HG03575 (cell line): ENCODE measurements around the gene CLIC4.
"Not testable (repeated sequence)": the region's sequence is repeated elsewhere in the genome, so short reads cannot be mapped to it uniquely, and the experiment has no call there.

Experiments used
- ATAC-seq: cut with Tn5 transposase; IDR thresholded peaks from one replicate; pipeline ENCODE4 v1.9.1; 2021; ENCODE audit not compliant: unreplicated experiment, insufficient number of reproducible peaks, low FRiP score; ENCODE audit errors: extremely low read depth

Gene CLIC4

DNA sequence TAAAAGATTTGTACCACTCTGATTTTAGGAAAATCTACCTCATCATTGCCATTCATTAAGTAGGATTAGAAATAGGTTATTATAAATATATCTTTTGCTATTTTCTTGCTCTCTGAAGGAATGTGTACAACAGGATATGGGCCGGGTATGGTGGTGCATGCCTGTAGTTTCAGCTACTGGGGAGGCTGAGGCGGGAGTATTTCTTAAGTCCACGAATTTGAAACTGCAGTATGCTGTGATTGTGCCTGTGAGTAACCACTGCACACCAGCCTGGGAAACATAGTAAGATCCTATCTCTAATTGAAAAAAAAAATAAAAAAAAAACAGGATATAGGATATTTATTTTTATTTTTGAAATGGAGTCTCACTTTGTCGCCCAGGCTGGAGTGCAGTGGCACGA is 50.0 kb downstream of the CLIC4 start:
- no peak for ATAC-seq

- no peak for ATAC-seq
Observed at GRCh38 chr1:24796524-24796923, 51.3 kb downstream of the CLIC4 start.

GRCh38 chr1:24799242-24799641 is 54.0 kb downstream of the CLIC4 start:
- not testable (repeated sequence) for ATAC-seq

- no peak for ATAC-seq
Observed at GRCh38 chr1:24801176-24801575, 55.9 kb downstream of the CLIC4 start.

GRCh38 chr1:24803220-24803619 is 58.0 kb downstream of the CLIC4 start:
- ATAC-seq: no peak

DNA sequence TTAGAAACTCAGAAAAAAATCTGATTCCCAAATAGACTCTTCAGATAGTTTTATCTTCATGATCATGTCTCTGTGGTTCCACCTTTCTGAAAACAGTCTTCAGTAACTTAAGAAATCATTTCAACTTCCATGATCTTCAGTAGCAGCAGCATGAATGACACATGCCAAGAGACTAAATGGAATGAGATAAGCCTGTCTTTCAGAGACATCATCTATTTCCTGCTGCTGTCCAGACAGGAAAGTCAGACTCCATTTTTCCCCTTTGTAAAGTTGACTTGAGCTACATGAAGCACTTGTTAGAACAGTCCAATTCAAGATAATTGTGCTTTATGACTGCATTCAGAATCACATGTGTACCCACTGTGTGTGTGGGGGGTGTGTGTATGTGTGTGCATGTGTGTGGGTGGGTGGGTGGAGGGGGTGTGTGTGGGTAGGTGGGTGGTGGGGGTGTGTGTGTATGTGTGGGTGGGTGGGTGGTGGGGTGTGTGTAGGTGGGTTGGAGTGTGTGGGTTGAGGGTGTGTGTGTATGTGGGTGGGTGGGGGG is 58.8 kb downstream of the CLIC4 start:
- ATAC-seq: no peak

- ATAC-seq: no peak
Observed at GRCh38 chr1:24805534-24806301, 60.5 kb downstream of the CLIC4 start.

- ATAC-seq: no peak
Observed at GRCh38 chr1:24806588-24806987, 61.3 kb downstream of the CLIC4 start.

DNA sequence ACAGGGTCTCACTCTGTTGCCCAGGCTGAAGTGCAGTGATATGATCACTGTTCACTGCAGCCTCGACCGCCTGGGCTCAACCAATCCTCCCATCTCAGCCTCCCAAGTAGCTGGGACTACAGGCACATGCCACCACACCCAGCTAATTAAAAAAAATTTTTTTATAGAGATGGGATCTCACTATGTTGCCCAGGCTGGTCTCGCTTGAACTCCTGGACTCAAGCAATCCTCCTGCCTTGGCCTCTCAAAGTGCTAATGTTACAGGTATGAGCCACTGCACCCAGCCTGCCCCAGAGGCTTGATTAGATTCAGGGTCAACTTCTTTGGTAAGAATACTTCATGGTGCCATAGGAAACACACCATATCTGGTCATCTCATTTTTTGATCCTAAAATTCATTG is 66.2 kb downstream of the CLIC4 start:
- ATAC-seq: not testable (repeated sequence)

GRCh38 chr1:24820221-24820620 is 75.0 kb downstream of the CLIC4 start:
- not testable (repeated sequence) for ATAC-seq

GRCh38 chr1:24822887-24823286 is 77.6 kb downstream of the CLIC4 start:
- ATAC-seq: no peak

DNA sequence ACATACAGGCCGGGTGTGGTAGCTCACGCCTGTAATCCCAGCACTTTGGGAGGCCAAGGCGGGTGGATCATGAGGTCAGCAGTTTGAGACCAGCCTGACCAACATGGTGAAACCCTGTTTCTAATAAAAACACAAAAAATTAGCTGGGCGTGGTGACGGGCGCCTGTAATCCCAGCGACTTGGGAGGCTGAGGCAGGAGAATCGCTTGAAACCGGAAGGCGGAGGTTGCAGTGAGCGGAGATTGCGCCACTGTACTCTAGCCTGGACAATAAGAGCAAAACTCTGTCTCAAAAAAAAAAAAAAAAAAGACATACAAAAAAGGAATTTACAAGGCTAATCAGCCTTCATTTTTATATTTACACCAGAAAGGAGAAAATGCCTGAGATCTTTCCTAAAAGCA is 78.2 kb downstream of the CLIC4 start:
- not testable (repeated sequence) for ATAC-seq

DNA sequence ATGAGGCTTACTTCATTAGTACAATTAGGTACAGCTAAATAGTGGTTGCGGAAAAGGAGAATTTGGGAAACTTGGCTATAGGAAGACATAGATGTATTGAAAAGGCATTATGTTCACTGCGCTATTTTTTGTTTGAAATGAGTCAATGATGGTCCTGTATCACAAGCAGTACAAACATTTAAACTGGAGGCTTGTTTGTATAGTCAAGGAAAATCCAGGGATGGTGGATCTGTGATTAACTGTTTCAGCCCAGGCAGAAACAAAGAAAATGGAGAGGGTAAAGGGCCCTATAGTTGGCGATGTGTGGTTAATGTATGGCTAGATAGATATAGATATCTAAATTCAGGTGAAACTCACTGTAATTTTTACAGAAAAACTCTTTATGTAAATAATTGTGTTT is 79.9 kb downstream of the CLIC4 start:
- ATAC-seq: no peak

DNA sequence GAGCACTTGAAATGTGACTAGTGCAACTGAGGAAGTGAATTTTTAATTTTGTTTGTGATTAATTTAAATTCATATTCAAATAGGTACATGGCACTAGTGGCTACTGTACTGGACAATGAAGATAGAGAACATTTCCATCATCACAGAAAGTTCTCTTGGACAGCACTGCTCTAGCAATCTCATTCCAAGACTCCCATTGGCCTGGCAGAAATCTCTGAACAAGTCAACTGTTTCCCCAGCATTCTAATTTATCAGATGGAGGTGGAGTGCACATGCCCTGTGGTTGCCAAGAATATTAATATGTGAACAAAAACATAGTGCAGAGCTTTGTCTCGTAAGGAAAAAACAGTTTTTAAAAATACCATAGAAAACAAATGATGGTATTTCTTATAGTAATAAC is 81.3 kb downstream of the CLIC4 start:
- no peak for ATAC-seq

GRCh38 chr1:24827379-24828135 is 82.3 kb downstream of the CLIC4 start:
- ATAC-seq: no peak

GRCh38 chr1:24828183-24828886 is 83.1 kb downstream of the CLIC4 start:
- no peak for ATAC-seq

GRCh38 chr1:24828887-24829192 is 83.6 kb downstream of the CLIC4 start:
- ATAC-seq: no peak

- no peak for ATAC-seq
Observed at GRCh38 chr1:24830680-24831272, 85.5 kb downstream of the CLIC4 start.

DNA sequence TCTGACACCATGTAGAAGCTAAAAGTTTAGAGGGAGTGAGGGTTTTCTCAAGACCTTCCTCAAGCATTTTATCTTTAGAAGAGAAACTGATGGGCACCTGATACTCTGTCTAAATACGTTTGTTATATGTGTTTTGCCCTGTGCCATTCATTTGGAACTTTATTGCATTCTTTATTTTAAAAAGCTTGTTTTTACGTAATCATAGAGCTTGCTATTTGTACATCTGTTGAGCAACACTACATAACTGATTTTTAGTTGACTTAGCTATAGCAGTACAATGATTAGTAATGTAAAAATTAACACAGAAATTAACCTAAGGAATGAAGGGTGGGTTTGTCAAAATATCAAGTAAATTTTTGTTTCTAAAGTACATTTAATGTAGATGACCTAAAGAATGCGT is 96.3 kb downstream of the CLIC4 start:
- no peak for ATAC-seq
